HepG2 (cell line): ENCODE results near the gene KIF2C. TPM values are rescaled to one million over a fixed set of nuclear protein-coding genes. Genes with fewer than 3 reads are reported as not detected.

Source experiments
- ARID4A ChIP-seq: sonication (generic); formaldehyde crosslinking; IDR thresholded peaks from 2 replicates; pipeline ENCODE4 v1.5.0; 2020; ENCODE audit warnings: mild to moderate bottlenecking, missing genetic modification reagents, borderline replicate concordance
- BATF2 ChIP-seq: sonication (generic); formaldehyde crosslinking; IDR thresholded peaks from 2 replicates; pipeline ENCODE4 v1.8.0; 2022; ENCODE audit warnings: mild to moderate bottlenecking, missing genetic modification reagents, moderate library complexity
- BORCS8-MEF2B ChIP-seq: sonication (generic); formaldehyde crosslinking; IDR thresholded peaks from 2 replicates; pipeline ENCODE4 v1.8.0; 2022; ENCODE audit warnings: mild to moderate bottlenecking, missing genetic modification reagents
- ETV5 ChIP-seq: IDR thresholded peaks from 2 replicates; pipeline ENCODE4 v1.6.1; 2018; ENCODE audit warnings: missing biosample characterization, missing genetic modification reagents, inconsistent platforms, borderline replicate concordance
- GFI1 ChIP-seq: sonication (generic); formaldehyde crosslinking; IDR thresholded peaks from 2 replicates; pipeline ENCODE4 v1.5.0; 2020; ENCODE audit warnings: missing genetic modification reagents, mild to moderate bottlenecking, borderline replicate concordance
- KLF6 ChIP-seq: IDR thresholded peaks from 2 replicates; pipeline ENCODE4 v1.8.0; 2016; ENCODE audit warnings: missing biosample characterization, missing genetic modification reagents
- MAFK ChIP-seq, 2 experiments: IDR thresholded peaks in 1 of 2; conservative IDR thresholded peaks in 1 of 2; 2 replicates each; pipeline ENCODE4 v1.6.1; 2011; ENCODE audit warnings: improper control_type of control experiment in 2 of 2, low read length in 2 of 2
- MAX ChIP-seq: IDR thresholded peaks from 2 replicates; pipeline ENCODE4 v1.6.1; 2012; ENCODE audit warnings: inconsistent platforms
- MEF2D ChIP-seq: sonication (generic); formaldehyde crosslinking; IDR thresholded peaks from 2 replicates; pipeline ENCODE4 v1.5.1; 2020; ENCODE audit warnings: mild to moderate bottlenecking, missing genetic modification reagents
- NAIF1 ChIP-seq: sonication (generic); formaldehyde crosslinking; IDR thresholded peaks from 2 replicates; pipeline ENCODE4 v1.5.0; 2020; ENCODE audit warnings: mild to moderate bottlenecking, missing genetic modification reagents, borderline replicate concordance
- NFE2L1 ChIP-seq: sonication (generic); formaldehyde crosslinking; IDR thresholded peaks from 2 replicates; pipeline ENCODE4 v1.4.0; 2020; ENCODE audit warnings: missing genetic modification reagents, mild to moderate bottlenecking, borderline replicate concordance
- RFXAP ChIP-seq: sonication (generic); formaldehyde crosslinking; IDR thresholded peaks from 2 replicates; pipeline ENCODE4 v1.4.0; 2020; ENCODE audit warnings: missing genetic modification reagents, borderline replicate concordance
- RXRA ChIP-seq: sonication (generic); formaldehyde crosslinking; IDR thresholded peaks from 2 replicates; pipeline ENCODE4 v1.5.1; 2020; ENCODE audit warnings: missing genetic modification reagents
- TCF7L2 ChIP-seq: IDR thresholded peaks from 2 replicates; pipeline ENCODE4 v1.6.1; 2011; ENCODE audit warnings: mild to moderate bottlenecking, low read depth, low read length, moderate library complexity
- THRA ChIP-seq: sonication (generic); formaldehyde crosslinking; IDR thresholded peaks from 2 replicates; pipeline ENCODE4 v1.4.0; 2020; ENCODE audit warnings: missing genetic modification reagents, borderline replicate concordance
- TSC22D2 ChIP-seq: sonication (generic); formaldehyde crosslinking; IDR thresholded peaks from 2 replicates; pipeline ENCODE4 v1.5.1; 2020; ENCODE audit warnings: missing genetic modification reagents, mild to moderate bottlenecking, borderline replicate concordance
- ZNF333 ChIP-seq: sonication (generic); formaldehyde crosslinking; IDR thresholded peaks from 2 replicates; pipeline ENCODE4 v1.4.0; 2020; ENCODE audit warnings: mild to moderate bottlenecking, missing genetic modification reagents, borderline replicate concordance
- ZNF580 ChIP-seq: IDR thresholded peaks from 2 replicates; pipeline ENCODE4 v1.6.1; 2016; ENCODE audit warnings: low read depth, borderline replicate concordance
- ZNF703 ChIP-seq: sonication (generic); formaldehyde crosslinking; IDR thresholded peaks from 2 replicates; pipeline ENCODE4 v1.5.1; 2020; ENCODE audit warnings: missing genetic modification reagents, mild to moderate bottlenecking, moderate library complexity, borderline replicate concordance
- ZNF773 ChIP-seq: sonication (generic); formaldehyde crosslinking; IDR thresholded peaks from 2 replicates; pipeline ENCODE4 v1.4.0; 2020; ENCODE audit warnings: missing genetic modification reagents, borderline replicate concordance
- ZNF839 ChIP-seq: sonication (generic); formaldehyde crosslinking; IDR thresholded peaks from 2 replicates; pipeline ENCODE4 v1.4.0; 2020; ENCODE audit warnings: missing genetic modification reagents, mild to moderate bottlenecking, borderline replicate concordance
- polyA plus RNA-seq, 8 experiments: library from polyadenylated mRNA; depleted of rRNA in 3 of 8; stranded (reverse) in 7 of 8; unstranded in 1 of 8; fragments of >200 nt; fragmentation: Illumina TruSeq in 4 of 8; extraction: Trizol in 4 of 8; gene quantifications; 2 replicates each; pipeline versions ENCODE4 v1.2.1 to v1.2.3, GENCODE V29; 2011 to 2016; ENCODE audit warnings: low read depth in 4 of 8, missing spikeins in 1 of 8, mixed read lengths in 1 of 8; ENCODE audit not compliant: insufficient read depth in 1 of 8
- total RNA-seq, 5 experiments: library from RNA; depleted of rRNA; stranded (reverse); fragments of >200 nt; fragmentation: Illumina TruSeq; extraction: Trizol; gene quantifications; 2 replicates each; pipeline ENCODE4 v1.2.3, GENCODE V29; 2016; ENCODE audit warnings: low read depth in 1 of 5

Gene KIF2C
- total and polyA plus RNA-seq, 2 of the 13 experiments (the other 11 are each of a cell fraction or from before 2014, with no cell fraction given): 29.7 to 53.7 TPM

- TF ChIP-seq MAX (peak; percentile 61), ZNF333 (CRISPR knock-in tag) (no peak), BORCS8-MEF2B (CRISPR knock-in tag) (peak; percentile 88), GFI1 (CRISPR knock-in tag) (no peak; the same call in 1 of the 2 replicates), RXRA (CRISPR knock-in tag) (peak; percentile 49; the same call in 1 of the 2 replicates), ETV5 (no peak; the same call in 1 of the 2 replicates), ZNF580 (CRISPR knock-in tag) (no peak; the same call in 1 of the 2 replicates), THRA (CRISPR knock-in tag) (peak; percentile 42; the same call in 1 of the 2 replicates), MAFK (conservative IDR thresholded peaks at IDR 0.05 in 1 of 2, IDR thresholded peaks at IDR 0.05 in 1 of 2; ENCODE audit: low read length in 2 of 2) (no peak), ZNF703 (CRISPR knock-in tag) (no peak), RFXAP (no peak), BATF2 (CRISPR knock-in tag) (peak; percentile 79), NFE2L1 (CRISPR knock-in tag) (no peak), NAIF1 (no peak), ARID4A (peak; percentile 100), TCF7L2 (no peak), ZNF839 (no peak), ZNF773 (CRISPR knock-in tag) (no peak), MEF2D (CRISPR knock-in tag) (0 out of 2 replicates have a peak, but pooled peaks have one; percentile 20), TSC22D2 (no peak), KLF6 (peak; percentile 66; the same call in 1 of the 2 replicates)
Observed at GRCh38 chr1:44739307-44740178, at the start of gene KIF2C (continued).
